Cardiac fibroblast (primary cell): ENCODE data around the gene COL13A1.

Experiments used
- DNase-seq, 2 donors: peaks; one replicate each; pipeline versions ENCODE4 v3.0.0 to v3.0.0-alpha.2; 2010; ENCODE audit warnings: low read depth in 2 of 2
- H3K4me3 ChIP-seq, 2 donors: replicated peaks in 1 of 2; 1 replicate in 1 of 2; 2 replicates in 1 of 2; pipeline ENCODE4 v1.5.1; 2011; ENCODE audit warnings: low read depth in 2 of 2, low read length in 2 of 2, mild to moderate bottlenecking in 2 of 2, moderate library complexity in 1 of 2
- CTCF ChIP-seq: IDR thresholded peaks from one replicate; pipeline ENCODE4 v1.5.1; 2011; ENCODE audit warnings: low read depth, mild to moderate bottlenecking, low read length, inconsistent platforms

The COL13A1 gene

GRCh38 chr10:69769395-69769992 is 32.2 kb upstream of the COL13A1 start:
- DNase-seq = peak; percentile 71 to 72
- no peak overlapping the region for H3K4me3 ChIP-seq
- no peak for TF ChIP-seq CTCF

GRCh38 chr10:69772933-69773704 is 28.6 kb upstream of the COL13A1 start:
- DNase-seq = no peak
- no peak for TF ChIP-seq CTCF
- H3K4me3 ChIP-seq = no peak overlapping the region

- TF ChIP-seq CTCF = no peak
- no peak for DNase-seq
- H3K4me3 ChIP-seq = no peak overlapping the region
Measured at GRCh38 chr10:69774596-69774995, 27.1 kb upstream of the COL13A1 start.

DNA sequence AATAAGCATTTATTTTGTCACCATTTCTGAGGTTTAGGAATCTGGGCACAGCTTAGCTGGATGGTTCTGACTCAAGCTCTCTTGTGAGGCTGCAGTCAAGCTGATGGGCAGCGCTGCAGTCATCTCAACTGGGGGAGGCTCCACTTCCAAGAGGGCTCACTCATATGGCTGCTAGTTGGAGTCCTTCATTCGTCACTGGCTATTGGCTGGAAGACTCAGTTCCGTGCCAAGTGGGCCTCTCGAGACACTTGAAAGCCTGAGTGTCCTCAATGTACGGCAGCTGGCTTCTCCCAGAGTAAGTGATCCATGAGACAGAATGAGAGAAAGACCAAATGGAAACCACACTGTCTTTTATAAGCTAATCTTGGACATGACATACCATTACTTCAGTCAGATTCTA is 21.6 kb upstream of the COL13A1 start:
- no peak for DNase-seq
- no peak overlapping the region for H3K4me3 ChIP-seq
- TF ChIP-seq CTCF = no peak

DNA sequence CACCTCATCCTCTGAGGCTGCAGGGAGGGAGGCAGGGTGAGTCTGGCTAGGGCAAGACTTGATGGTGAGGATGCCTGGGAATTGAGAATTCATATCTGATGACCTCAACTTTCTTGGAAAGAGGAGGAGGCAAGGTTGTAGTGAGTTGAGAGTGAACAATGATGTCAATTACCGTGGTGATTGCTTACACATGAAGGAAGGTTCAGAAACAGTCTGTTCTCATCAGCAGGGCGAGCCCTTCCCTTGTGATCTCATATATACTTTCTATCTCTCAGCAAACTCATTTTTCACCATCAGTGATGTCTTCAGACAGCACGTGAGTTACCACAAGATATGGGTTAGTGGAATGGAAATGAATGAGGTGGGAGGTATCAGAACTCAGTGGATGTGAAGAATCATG is 20.1 kb upstream of the COL13A1 start:
- no peak overlapping the region for H3K4me3 ChIP-seq
- TF ChIP-seq CTCF = no peak
- no peak for DNase-seq

DNA sequence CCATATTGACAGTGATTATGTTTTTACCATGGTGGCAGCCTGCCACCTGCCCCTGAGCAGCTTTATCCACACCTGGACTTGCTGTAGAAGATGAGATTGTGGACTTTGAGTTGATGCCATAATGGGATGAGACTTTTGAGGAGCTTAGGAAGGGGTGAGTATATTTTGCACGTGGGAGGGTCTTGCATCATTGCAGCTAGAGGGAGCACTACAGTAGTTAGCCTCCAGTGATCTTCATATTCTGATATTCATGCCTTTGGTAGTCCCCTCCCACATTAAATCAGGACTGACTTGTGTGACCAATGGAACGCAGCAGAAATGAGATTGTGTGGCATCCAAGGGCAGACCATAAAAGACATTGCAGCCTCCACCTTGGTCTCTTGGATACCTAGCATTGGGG is 18.2 kb upstream of the COL13A1 start:
- TF ChIP-seq CTCF = no peak
- DNase-seq = no peak
- H3K4me3 ChIP-seq = no peak overlapping the region
